DND-41 (cell line): ENCODE data around the gene DNPH1.

ENCODE experiments used
- ATAC-seq: fragments of 200-7000 bp; cut with Tn5 transposase; 3 replicates; pipeline ENCODE4 v1.9.1; 2021; ENCODE audit warnings: low read depth; ENCODE audit not compliant: insufficient read depth
- DNase-seq: peaks from one replicate; pipeline ENCODE4 v3.0.0-alpha.2; 2020
- H2AFZ ChIP-seq: 2 replicates; pipeline ENCODE4 v1.6.0; 2012; ENCODE audit warnings: low read depth, low read length
- H3K27ac ChIP-seq: 2 replicates; pipeline ENCODE4 v1.5.1; 2012; ENCODE audit warnings: low read length, inconsistent platforms
- H3K27me3 ChIP-seq: fragments of 200-600 bp; sonication (generic); 2 replicates; pipeline ENCODE4 v1.6.0; 2012; ENCODE audit warnings: low read length, mild to moderate bottlenecking, inconsistent platforms; ENCODE audit not compliant: insufficient read depth, poor library complexity
- H3K36me3 ChIP-seq: 2 replicates; pipeline ENCODE4 v1.5.1; 2012; ENCODE audit warnings: low read length, inconsistent platforms; ENCODE audit not compliant: insufficient read depth
- H3K4me1 ChIP-seq: 2 replicates; pipeline ENCODE4 v1.5.1; 2012; ENCODE audit warnings: mild to moderate bottlenecking, low read length; ENCODE audit not compliant: insufficient read depth
- H3K4me2 ChIP-seq: 2 replicates; pipeline ENCODE4 v1.6.0; 2012; ENCODE audit warnings: mild to moderate bottlenecking, moderate library complexity, low read length, inconsistent platforms; ENCODE audit not compliant: insufficient read depth
- H3K4me3 ChIP-seq, 2 experiments: fragments of 200-600 bp in 1 of 2; shearing (Covaris generic) in 1 of 2; 2 replicates each; pipeline ENCODE4 v1.5.1; 2012 to 2016; ENCODE audit warnings: inconsistent platforms in 2 of 2, low read length in 2 of 2, mild to moderate bottlenecking in 2 of 2, low read depth in 1 of 2, moderate library complexity in 1 of 2
- H3K79me2 ChIP-seq: 2 replicates; pipeline ENCODE4 v1.6.0; 2012; ENCODE audit warnings: low read length, inconsistent platforms; ENCODE audit not compliant: insufficient read depth
- H3K9ac ChIP-seq: 2 replicates; pipeline ENCODE4 v1.6.0; 2012; ENCODE audit warnings: low read depth, mild to moderate bottlenecking, inconsistent platforms, low read length, moderate library complexity
- H3K9me3 ChIP-seq: 2 replicates; pipeline ENCODE4 v1.5.1; 2012; ENCODE audit warnings: low read length, moderate library complexity, mild to moderate bottlenecking, inconsistent platforms; ENCODE audit not compliant: insufficient read depth, severe bottlenecking
- H4K20me1 ChIP-seq: 2 replicates; pipeline ENCODE4 v1.6.0; 2012; ENCODE audit warnings: low read length; ENCODE audit not compliant: insufficient read depth
- EZH2 ChIP-seq: IDR thresholded peaks from 3 replicates; pipeline ENCODE4 v1.6.1; 2012; ENCODE audit warnings: borderline replicate concordance, low read depth, mild to moderate bottlenecking, moderate library complexity, low read length, inconsistent platforms; ENCODE audit not compliant: severe bottlenecking
- TF ChIP-seq, protein P1 (sequence below): IDR thresholded peaks from 2 replicates; pipeline ENCODE4 v1.5.1; 2012; ENCODE audit warnings: borderline replicate concordance, low read length, moderate library complexity, mild to moderate bottlenecking; ENCODE audit not compliant: poor library complexity, severe bottlenecking; ENCODE audit errors: extremely low read depth

The DNPH1 gene

DNA sequence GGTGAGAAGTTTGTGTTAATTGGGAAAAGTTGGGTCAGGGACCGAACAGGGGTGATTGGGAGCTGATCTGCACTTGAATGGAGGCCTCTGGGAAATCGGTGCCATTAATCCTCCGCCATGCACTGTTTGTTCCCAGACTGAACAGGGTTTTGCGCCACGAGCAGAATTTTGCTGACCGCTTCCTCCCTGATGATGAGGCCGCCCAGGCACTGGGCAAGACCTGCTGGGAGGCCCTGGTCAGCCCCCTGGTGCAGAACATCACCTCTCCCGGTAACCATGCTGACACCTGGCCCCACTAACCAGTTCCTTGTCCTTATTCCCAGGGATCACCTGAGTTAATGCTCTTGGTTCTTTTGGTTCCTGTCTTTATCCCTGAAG, 25.6 kb downstream of the DNPH1 start:
- H3K27ac ChIP-seq = no peak overlapping the region
- H2AFZ ChIP-seq = no peak overlapping the region
- H3K9me3 ChIP-seq = no peaks in the 10 kb centered on the region
- no peaks in the 10 kb centered on the region for H3K4me1 ChIP-seq
- ATAC-seq (no peak), DNase-seq (no peak)
- no peak overlapping the region for H3K9ac ChIP-seq
- TF ChIP-seq, protein P1, sequence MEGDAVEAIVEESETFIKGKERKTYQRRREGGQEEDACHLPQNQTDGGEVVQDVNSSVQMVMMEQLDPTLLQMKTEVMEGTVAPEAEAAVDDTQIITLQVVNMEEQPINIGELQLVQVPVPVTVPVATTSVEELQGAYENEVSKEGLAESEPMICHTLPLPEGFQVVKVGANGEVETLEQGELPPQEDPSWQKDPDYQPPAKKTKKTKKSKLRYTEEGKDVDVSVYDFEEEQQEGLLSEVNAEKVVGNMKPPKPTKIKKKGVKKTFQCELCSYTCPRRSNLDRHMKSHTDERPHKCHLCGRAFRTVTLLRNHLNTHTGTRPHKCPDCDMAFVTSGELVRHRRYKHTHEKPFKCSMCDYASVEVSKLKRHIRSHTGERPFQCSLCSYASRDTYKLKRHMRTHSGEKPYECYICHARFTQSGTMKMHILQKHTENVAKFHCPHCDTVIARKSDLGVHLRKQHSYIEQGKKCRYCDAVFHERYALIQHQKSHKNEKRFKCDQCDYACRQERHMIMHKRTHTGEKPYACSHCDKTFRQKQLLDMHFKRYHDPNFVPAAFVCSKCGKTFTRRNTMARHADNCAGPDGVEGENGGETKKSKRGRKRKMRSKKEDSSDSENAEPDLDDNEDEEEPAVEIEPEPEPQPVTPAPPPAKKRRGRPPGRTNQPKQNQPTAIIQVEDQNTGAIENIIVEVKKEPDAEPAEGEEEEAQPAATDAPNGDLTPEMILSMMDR = no peak
- TF ChIP-seq EZH2 = no peak
- H3K4me2 ChIP-seq = no peak overlapping the region
- no peaks in the 10 kb centered on the region for H4K20me1 ChIP-seq
- H3K36me3 ChIP-seq = peaks cover 24% of the 10 kb centered on the region
- H3K27me3 ChIP-seq = no peaks in the 10 kb centered on the region
- no peak overlapping the region for H3K4me3 ChIP-seq
- H3K79me2 ChIP-seq = no peaks in the 10 kb centered on the region

DNA sequence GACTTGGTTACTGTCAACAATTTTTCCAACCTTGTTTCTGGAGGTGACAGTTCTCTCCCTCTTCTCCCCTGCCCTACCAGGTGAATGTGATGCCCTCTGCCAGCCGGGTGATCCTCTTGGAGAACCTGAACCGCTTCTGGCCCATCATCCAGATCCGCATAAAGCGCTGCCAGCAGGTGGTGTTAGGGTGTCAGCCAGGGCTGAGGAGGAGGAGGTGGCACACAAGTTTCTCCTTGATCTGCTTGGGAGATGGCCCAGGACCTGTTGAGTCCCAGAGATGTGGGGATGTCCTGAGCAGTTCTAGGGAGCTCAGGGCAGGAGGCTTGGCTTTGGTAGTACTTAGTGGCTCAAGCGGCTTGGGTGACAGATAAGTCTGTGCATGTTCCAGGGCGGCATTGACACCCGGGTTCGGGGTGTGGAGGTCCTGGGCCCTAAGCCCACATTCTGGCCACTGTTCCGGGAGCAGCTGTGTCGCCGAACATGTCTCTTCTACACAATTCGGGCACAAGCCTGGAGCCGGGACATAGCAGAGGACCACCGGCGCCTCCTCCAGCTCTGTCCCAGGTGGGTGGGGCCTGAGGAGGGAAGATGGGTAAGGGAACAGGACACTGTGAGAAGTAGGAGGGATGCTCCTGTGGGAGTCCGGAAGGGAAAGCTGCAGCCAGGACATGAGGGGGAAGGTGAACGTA, 26.1 kb downstream of the DNPH1 start:
- Histone ChIP-seq H3K27me3 (no peaks in the 10 kb centered on the region), H3K9ac (no peak overlapping the region), H3K36me3 (peaks cover 28% of the 10 kb centered on the region), H3K27ac (no peak overlapping the region), H3K4me2 (no peak overlapping the region), H3K79me2 (no peaks in the 10 kb centered on the region), H3K4me1 (no peaks in the 10 kb centered on the region), H4K20me1 (no peaks in the 10 kb centered on the region), H2AFZ (no peak overlapping the region), H3K9me3 (no peaks in the 10 kb centered on the region), H3K4me3 (no peak overlapping the region)
- TF ChIP-seq, protein P1 = peak; percentile 19
- no peak for TF ChIP-seq EZH2
- DNase-seq (no peak), ATAC-seq (no peak)

DNA sequence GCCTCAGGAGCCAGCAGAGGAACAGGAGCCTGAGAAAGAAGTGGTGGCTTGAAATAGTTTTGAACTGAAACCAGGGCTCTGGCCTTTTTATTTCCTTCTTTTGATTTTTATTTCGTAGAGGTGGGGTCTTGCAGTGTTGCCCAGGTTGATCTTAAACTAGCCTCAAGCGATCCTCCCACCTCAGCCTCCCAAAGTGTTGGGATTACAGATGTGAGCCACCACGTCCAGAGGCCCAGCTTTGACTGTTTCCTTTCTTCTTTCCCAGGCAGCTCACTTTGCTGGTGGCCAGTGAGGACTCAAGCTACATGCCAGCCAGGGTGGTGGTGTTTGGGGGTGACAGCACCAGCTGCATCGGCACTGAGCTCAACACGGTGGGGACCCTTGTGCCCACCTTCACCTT, 26.8 kb downstream of the DNPH1 start:
- Histone ChIP-seq H3K27ac (no peak overlapping the region), H3K9me3 (no peaks in the 10 kb centered on the region), H3K79me2 (no peaks in the 10 kb centered on the region), H3K4me1 (no peaks in the 10 kb centered on the region), H4K20me1 (no peaks in the 10 kb centered on the region), H3K27me3 (no peaks in the 10 kb centered on the region), H3K9ac (no peak overlapping the region), H3K4me3 (no peak overlapping the region), H2AFZ (no peak overlapping the region), H3K36me3 (peaks cover 32% of the 10 kb centered on the region), H3K4me2 (no peak overlapping the region)
- TF ChIP-seq, protein P1 = no peak
- no peak for TF ChIP-seq EZH2
- DNase-seq (no peak), ATAC-seq (no peak)
